ENCODE measurements around the gene MTM1. TPM values are rescaled to one million over a fixed set of nuclear protein-coding genes. Genes with fewer than 3 reads are reported as not detected.

The MTM1 gene
- total RNA-seq: 8.8 TPM
- long read RNA-seq, transcript MTM1-203 (15 exons, 3,593 nt): major isoform, 6 of 6 reads
- long read RNA-seq, partial matches to known transcripts: 0 of 6 reads
- long read RNA-seq, other reads (novel, unspliced or antisense): 0 of 6 reads

GRCh38 chrX:150568320-150569154, at the start of gene MTM1:
Gene MTM1 (plus strand): TSS chrX:150568621. CDS start chrX:150592615, 23,994 bp downstream.
- peak; percentile 99 for ATAC-seq
- intact Hi-C loops (cut with DNase I): no loop called here
- DNase-seq (ENCODE audit: missing footprints): peak; percentile 96

GRCh38 chrX:150522494-150522893, 45.9 kb upstream of the MTM1 start:
- DNase-seq (ENCODE audit: missing footprints) (no peak), ATAC-seq (no peak)
- intact Hi-C loops (cut with DNase I): no loop called here

GRCh38 chrX:150525061-150525919, 43.1 kb upstream of the MTM1 start:
- DNase-seq (ENCODE audit: missing footprints) (no peak), ATAC-seq (peak; percentile 76)
- intact Hi-C loops (cut with DNase I): no loop called here

GRCh38 chrX:150526692-150527091, 41.7 kb upstream of the MTM1 start:
- no peak for DNase-seq (ENCODE audit: missing footprints)
- intact Hi-C loops (cut with DNase I): no loop called here
- no peak for ATAC-seq

GRCh38 chrX:150527108-150527507, 41.3 kb upstream of the MTM1 start:
- ATAC-seq (no peak), DNase-seq (ENCODE audit: missing footprints) (no peak)
- intact Hi-C loops (cut with DNase I): no loop called here

- no peak for DNase-seq (ENCODE audit: missing footprints)
- no peak for ATAC-seq
- intact Hi-C loops (cut with DNase I): no loop called here
Measured at GRCh38 chrX:150529587-150529986, 38.8 kb upstream of the MTM1 start.

- intact Hi-C loops (cut with DNase I): no loop called here
- DNase-seq (ENCODE audit: missing footprints) (no peak), ATAC-seq (no peak)
Measured at GRCh38 chrX:150530821-150531220, 37.6 kb upstream of the MTM1 start.

GRCh38 chrX:150531467-150531866, 37.0 kb upstream of the MTM1 start:
- ATAC-seq (no peak), DNase-seq (ENCODE audit: missing footprints) (no peak)
- intact Hi-C loops (cut with DNase I): no loop called here

GRCh38 chrX:150533863-150534262, 34.6 kb upstream of the MTM1 start:
- ATAC-seq (no peak), DNase-seq (ENCODE audit: missing footprints) (no peak)
- intact Hi-C loops (cut with DNase I): no loop called here

- intact Hi-C loops (cut with DNase I): no loop called here
Measured at GRCh38 chrX:150536455-150537116, 31.8 kb upstream of the MTM1 start.

GRCh38 chrX:150537851-150538250, 30.6 kb upstream of the MTM1 start:
- ATAC-seq (no peak), DNase-seq (ENCODE audit: missing footprints) (no peak)
- intact Hi-C loops (cut with DNase I): no loop called here

More at GRCh38 chrX:150536455-150537116, 31.8 kb upstream of the MTM1 start:
- DNase-seq (ENCODE audit: missing footprints): no peak
- ATAC-seq: no peak

- no peak for ATAC-seq
- DNase-seq (ENCODE audit: missing footprints): no peak
- intact Hi-C loops (cut with DNase I): loop anchor here (10.0 kb wide), 1 partner anchor 176 kb away; the partner anchor contains the start of gene MAMLD1
Measured at GRCh38 chrX:150540965-150541364, 27.5 kb upstream of the MTM1 start.

- intact Hi-C loops (cut with DNase I): loop anchor here (10.0 kb wide), 1 partner anchor 178 kb away; the partner anchor contains the start of gene MAMLD1
- DNase-seq (ENCODE audit: missing footprints) (no peak), ATAC-seq (no peak)
Measured at GRCh38 chrX:150542846-150543229, 25.6 kb upstream of the MTM1 start.

GRCh38 chrX:150543230-150544155, 24.9 kb upstream of the MTM1 start:
- no peak for ATAC-seq
- DNase-seq (ENCODE audit: missing footprints): no peak
- intact Hi-C loops (cut with DNase I): loop anchor here (10.0 kb wide), 1 partner anchor 179 kb away; the partner anchor contains the start of gene MAMLD1

- DNase-seq (ENCODE audit: missing footprints) (no peak), ATAC-seq (no peak)
- intact Hi-C loops (cut with DNase I): loop anchor here (10.0 kb wide), 1 partner anchor 180 kb away; the partner anchor contains the start of gene MAMLD1
Measured at GRCh38 chrX:150544222-150544787, 24.1 kb upstream of the MTM1 start.

GRCh38 chrX:150544835-150545770, 23.3 kb upstream of the MTM1 start:
- intact Hi-C loops (cut with DNase I): loop anchor here (10.0 kb wide), 1 partner anchor 180 kb away; the partner anchor contains the start of gene MAMLD1
- ATAC-seq: no peak
- DNase-seq (ENCODE audit: missing footprints): no peak
